SK-N-SH treated with all-trans-retinoic acid at 6 μM for 48 hours (cell line): ENCODE data around the gene MAP3K10.

ENCODE experiments used
- ATAC-seq: fragments of 200-7000 bp; cut with Tn5 transposase; 3 replicates; pipeline ENCODE4 v1.9.1; 2020; ENCODE audit warnings: mild to moderate bottlenecking, moderate library complexity
- ARNTL ChIP-seq: fragments of 450-650 bp; formaldehyde crosslinking; IDR thresholded peaks from 2 replicates; pipeline ENCODE4 v1.5.0; 2020; ENCODE audit warnings: low read depth, mild to moderate bottlenecking, moderate library complexity, borderline replicate concordance
- BACH2 ChIP-seq: fragments of 250-450 bp; sonication (Bioruptor Pico); IDR thresholded peaks from 2 replicates; pipeline ENCODE4 v1.9.0; 2021; ENCODE audit warnings: mild to moderate bottlenecking, borderline replicate concordance
- GLIS3 ChIP-seq: fragments of 250-450 bp; sonication (Bioruptor Pico); IDR thresholded peaks from 2 replicates; pipeline ENCODE4 v1.5.0; 2020; ENCODE audit warnings: mild to moderate bottlenecking, moderate library complexity
- ISL1 ChIP-seq: fragments of 250-450 bp; sonication (Bioruptor Pico); IDR thresholded peaks from 2 replicates; pipeline ENCODE4 v2.1.2; 2022; ENCODE audit warnings: mild to moderate bottlenecking, moderate library complexity
- OSR1 ChIP-seq: fragments of 250-450 bp; sonication (Bioruptor Pico); IDR thresholded peaks from 2 replicates; pipeline ENCODE4 v1.8.0; 2022; ENCODE audit warnings: moderate library complexity, mild to moderate bottlenecking, inconsistent platforms
- RARB ChIP-seq: fragments of 250-450 bp; sonication (Bioruptor Pico); IDR thresholded peaks from 2 replicates; pipeline ENCODE4 v1.8.0; 2021; ENCODE audit warnings: mild to moderate bottlenecking, moderate library complexity
- SNAI2 ChIP-seq: fragments of 250-450 bp; sonication (Bioruptor Pico); IDR thresholded peaks from 2 replicates; pipeline ENCODE4 v1.5.0; 2020; ENCODE audit warnings: mild to moderate bottlenecking, moderate library complexity
- TCF4 ChIP-seq: fragments of 250-450 bp; sonication (Bioruptor Pico); IDR thresholded peaks from 2 replicates; pipeline ENCODE4 v1.8.0; 2021; ENCODE audit warnings: mild to moderate bottlenecking, moderate library complexity, borderline replicate concordance
- TOX ChIP-seq: fragments of 250-450 bp; sonication (Bioruptor Pico); IDR thresholded peaks from 2 replicates; pipeline ENCODE4 v1.8.0; 2021; ENCODE audit warnings: mild to moderate bottlenecking, moderate library complexity, borderline replicate concordance
- ZC3H10 ChIP-seq: fragments of 250-450 bp; sonication (Bioruptor Pico); IDR thresholded peaks from 2 replicates; pipeline ENCODE4 v1.5.1; 2021; ENCODE audit warnings: mild to moderate bottlenecking, moderate library complexity
- ZFP3 ChIP-seq: fragments of 250-450 bp; sonication (Bioruptor Pico); IDR thresholded peaks from 2 replicates; pipeline ENCODE4 v1.5.0; 2020; ENCODE audit warnings: mild to moderate bottlenecking, moderate library complexity
- ZFP30 ChIP-seq: fragments of 450-650 bp; formaldehyde crosslinking; IDR thresholded peaks from 2 replicates; pipeline ENCODE4 v1.5.0; 2022; ENCODE audit warnings: mild to moderate bottlenecking, moderate library complexity
- ZNF565 ChIP-seq: fragments of 450-650 bp; formaldehyde crosslinking; conservative IDR thresholded peaks from 2 replicates; pipeline ENCODE4 v1.5.0; 2020; ENCODE audit warnings: low read depth, mild to moderate bottlenecking, moderate library complexity
- ZNF70 ChIP-seq: fragments of 450-650 bp; formaldehyde crosslinking; IDR thresholded peaks from 2 replicates; pipeline ENCODE4 v1.5.0; 2020; ENCODE audit warnings: mild to moderate bottlenecking, moderate library complexity
- TF ChIP-seq, protein P1 (sequence below): fragments of 250-450 bp; sonication (Bioruptor Pico); IDR thresholded peaks from 2 replicates; pipeline ENCODE4 v1.8.0; 2021; ENCODE audit warnings: low read depth, mild to moderate bottlenecking, moderate library complexity, borderline replicate concordance
- TF ChIP-seq, protein P2 (sequence below): fragments of 250-450 bp; sonication (Bioruptor Pico); IDR thresholded peaks from 2 replicates; pipeline ENCODE4 v1.5.0; 2020; ENCODE audit warnings: mild to moderate bottlenecking, moderate library complexity
- TF ChIP-seq, protein P3 (sequence below): fragments of 250-450 bp; sonication (Bioruptor Pico); IDR thresholded peaks from 2 replicates; pipeline ENCODE4 v1.8.0; 2020; ENCODE audit warnings: mild to moderate bottlenecking, moderate library complexity, borderline replicate concordance
- TF ChIP-seq, protein P4 (sequence below): fragments of 250-450 bp; sonication (Bioruptor Pico); IDR thresholded peaks from 2 replicates; pipeline ENCODE4 v1.5.1; 2021; ENCODE audit warnings: mild to moderate bottlenecking, moderate library complexity
- TF ChIP-seq, protein P5 (sequence below): fragments of 250-450 bp; sonication (Bioruptor Pico); IDR thresholded peaks from 2 replicates; pipeline ENCODE4 v1.5.1; 2020; ENCODE audit warnings: low read depth, mild to moderate bottlenecking, moderate library complexity

The MAP3K10 gene

DNA sequence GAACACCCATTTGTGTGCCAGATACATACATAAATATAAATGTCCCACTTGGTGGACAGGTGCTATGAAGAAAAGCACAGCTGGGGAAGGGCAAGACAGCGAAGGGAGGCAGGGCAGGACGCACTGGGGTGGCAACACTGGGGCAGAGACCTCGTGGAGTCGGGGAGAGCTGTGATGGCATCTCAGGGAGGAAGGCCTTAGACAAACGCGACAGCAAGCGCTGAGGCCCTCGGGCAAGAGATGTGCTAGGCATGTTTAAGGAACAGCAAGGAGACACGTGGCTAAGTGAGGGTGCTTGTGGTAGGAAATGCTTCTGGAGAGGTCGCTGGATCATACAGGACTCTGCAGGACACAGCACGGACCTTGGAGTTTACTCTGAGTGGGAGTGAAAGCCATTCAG, 58.6 kb downstream of the MAP3K10 start:
- no peak for ATAC-seq
- TF ChIP-seq, protein P1, sequence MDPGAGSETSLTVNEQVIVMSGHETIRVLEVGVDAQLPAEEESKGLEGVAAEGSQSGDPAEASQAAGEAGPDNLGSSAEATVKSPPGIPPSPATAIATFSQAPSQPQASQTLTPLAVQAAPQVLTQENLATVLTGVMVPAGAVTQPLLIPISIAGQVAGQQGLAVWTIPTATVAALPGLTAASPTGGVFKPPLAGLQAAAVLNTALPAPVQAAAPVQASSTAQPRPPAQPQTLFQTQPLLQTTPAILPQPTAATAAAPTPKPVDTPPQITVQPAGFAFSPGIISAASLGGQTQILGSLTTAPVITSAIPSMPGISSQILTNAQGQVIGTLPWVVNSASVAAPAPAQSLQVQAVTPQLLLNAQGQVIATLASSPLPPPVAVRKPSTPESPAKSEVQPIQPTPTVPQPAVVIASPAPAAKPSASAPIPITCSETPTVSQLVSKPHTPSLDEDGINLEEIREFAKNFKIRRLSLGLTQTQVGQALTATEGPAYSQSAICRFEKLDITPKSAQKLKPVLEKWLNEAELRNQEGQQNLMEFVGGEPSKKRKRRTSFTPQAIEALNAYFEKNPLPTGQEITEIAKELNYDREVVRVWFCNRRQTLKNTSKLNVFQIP (CRISPR knock-in tag) = no peak

DNA sequence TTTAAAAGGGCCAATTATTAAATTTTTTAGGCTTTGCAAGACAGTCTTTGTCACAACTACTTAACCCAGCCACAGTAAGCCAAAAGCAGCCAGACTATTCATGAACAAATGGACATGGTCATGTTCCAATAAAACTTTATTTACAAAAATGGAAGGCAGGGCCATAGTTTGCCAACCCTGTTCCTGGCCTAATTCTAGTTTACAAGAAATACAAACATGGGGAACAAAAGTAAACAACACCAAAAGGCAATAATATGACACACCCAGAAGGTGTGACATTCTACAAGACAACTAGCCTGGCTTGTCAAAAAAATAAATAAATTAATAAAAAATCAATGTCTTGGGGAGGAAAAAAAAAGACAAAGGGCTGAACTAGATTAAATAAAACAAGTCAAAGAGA, 60.0 kb downstream of the MAP3K10 start:
- ATAC-seq = no peak
- no peak for TF ChIP-seq ZNF70 (CRISPR knock-in tag)
- TF ChIP-seq BACH2 (CRISPR knock-in tag) = no peak
- TF ChIP-seq ZNF565 (CRISPR knock-in tag) = no peak
- no peak for TF ChIP-seq SNAI2 (CRISPR knock-in tag)
- no peak for TF ChIP-seq ISL1
- no peak for TF ChIP-seq ZC3H10 (CRISPR knock-in tag)
- TF ChIP-seq, protein P2, sequence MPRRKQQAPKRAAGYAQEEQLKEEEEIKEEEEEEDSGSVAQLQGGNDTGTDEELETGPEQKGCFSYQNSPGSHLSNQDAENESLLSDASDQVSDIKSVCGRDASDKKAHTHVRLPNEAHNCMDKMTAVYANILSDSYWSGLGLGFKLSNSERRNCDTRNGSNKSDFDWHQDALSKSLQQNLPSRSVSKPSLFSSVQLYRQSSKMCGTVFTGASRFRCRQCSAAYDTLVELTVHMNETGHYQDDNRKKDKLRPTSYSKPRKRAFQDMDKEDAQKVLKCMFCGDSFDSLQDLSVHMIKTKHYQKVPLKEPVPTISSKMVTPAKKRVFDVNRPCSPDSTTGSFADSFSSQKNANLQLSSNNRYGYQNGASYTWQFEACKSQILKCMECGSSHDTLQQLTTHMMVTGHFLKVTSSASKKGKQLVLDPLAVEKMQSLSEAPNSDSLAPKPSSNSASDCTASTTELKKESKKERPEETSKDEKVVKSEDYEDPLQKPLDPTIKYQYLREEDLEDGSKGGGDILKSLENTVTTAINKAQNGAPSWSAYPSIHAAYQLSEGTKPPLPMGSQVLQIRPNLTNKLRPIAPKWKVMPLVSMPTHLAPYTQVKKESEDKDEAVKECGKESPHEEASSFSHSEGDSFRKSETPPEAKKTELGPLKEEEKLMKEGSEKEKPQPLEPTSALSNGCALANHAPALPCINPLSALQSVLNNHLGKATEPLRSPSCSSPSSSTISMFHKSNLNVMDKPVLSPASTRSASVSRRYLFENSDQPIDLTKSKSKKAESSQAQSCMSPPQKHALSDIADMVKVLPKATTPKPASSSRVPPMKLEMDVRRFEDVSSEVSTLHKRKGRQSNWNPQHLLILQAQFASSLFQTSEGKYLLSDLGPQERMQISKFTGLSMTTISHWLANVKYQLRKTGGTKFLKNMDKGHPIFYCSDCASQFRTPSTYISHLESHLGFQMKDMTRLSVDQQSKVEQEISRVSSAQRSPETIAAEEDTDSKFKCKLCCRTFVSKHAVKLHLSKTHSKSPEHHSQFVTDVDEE = no peak
- TF ChIP-seq, protein P3, sequence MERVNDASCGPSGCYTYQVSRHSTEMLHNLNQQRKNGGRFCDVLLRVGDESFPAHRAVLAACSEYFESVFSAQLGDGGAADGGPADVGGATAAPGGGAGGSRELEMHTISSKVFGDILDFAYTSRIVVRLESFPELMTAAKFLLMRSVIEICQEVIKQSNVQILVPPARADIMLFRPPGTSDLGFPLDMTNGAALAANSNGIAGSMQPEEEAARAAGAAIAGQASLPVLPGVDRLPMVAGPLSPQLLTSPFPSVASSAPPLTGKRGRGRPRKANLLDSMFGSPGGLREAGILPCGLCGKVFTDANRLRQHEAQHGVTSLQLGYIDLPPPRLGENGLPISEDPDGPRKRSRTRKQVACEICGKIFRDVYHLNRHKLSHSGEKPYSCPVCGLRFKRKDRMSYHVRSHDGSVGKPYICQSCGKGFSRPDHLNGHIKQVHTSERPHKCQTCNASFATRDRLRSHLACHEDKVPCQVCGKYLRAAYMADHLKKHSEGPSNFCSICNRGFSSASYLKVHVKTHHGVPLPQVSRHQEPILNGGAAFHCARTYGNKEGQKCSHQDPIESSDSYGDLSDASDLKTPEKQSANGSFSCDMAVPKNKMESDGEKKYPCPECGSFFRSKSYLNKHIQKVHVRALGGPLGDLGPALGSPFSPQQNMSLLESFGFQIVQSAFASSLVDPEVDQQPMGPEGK (CRISPR knock-in tag) = no peak
- no peak for TF ChIP-seq ARNTL (CRISPR knock-in tag)
- no peak for TF ChIP-seq TCF4 (CRISPR knock-in tag)
- no peak for TF ChIP-seq RARB (CRISPR knock-in tag)
- TF ChIP-seq TOX (CRISPR knock-in tag) = no peak
- TF ChIP-seq, protein P1 (CRISPR knock-in tag) = no peak
- no peak for TF ChIP-seq ZFP30
- TF ChIP-seq, protein P4, sequence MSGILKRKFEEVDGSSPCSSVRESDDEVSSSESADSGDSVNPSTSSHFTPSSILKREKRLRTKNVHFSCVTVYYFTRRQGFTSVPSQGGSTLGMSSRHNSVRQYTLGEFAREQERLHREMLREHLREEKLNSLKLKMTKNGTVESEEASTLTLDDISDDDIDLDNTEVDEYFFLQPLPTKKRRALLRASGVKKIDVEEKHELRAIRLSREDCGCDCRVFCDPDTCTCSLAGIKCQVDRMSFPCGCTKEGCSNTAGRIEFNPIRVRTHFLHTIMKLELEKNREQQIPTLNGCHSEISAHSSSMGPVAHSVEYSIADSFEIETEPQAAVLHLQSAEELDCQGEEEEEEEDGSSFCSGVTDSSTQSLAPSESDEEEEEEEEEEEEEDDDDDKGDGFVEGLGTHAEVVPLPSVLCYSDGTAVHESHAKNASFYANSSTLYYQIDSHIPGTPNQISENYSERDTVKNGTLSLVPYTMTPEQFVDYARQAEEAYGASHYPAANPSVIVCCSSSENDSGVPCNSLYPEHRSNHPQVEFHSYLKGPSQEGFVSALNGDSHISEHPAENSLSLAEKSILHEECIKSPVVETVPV (CRISPR knock-in tag) = no peak

DNA sequence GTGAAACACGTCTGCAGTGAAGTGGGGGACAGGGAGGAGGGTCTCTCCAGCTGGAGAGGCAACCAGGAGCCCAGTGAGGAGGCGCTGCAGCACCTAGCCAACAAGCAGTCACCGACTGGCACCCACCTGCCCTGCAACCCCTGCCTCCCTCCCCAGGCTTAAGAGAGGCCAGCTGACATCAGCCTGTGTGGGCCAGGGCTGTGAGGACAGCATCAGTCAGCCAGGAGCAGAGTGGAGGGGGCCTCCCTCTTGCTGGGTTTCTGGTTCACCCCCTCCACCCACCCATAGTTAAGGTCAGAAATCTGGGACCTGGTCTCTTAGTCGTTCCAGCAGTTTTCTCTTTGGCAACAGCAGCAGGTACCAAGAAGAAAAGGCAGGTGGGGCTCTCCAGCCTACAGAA, 60.8 kb downstream of the MAP3K10 start:
- no peak for ATAC-seq
- TF ChIP-seq ZNF565 (CRISPR knock-in tag) (no peak), ZC3H10 (CRISPR knock-in tag) (no peak), GLIS3 (CRISPR knock-in tag) (no peak), OSR1 (CRISPR knock-in tag) (no peak), ZFP3 (CRISPR knock-in tag) (no peak), ISL1 (no peak), TOX (CRISPR knock-in tag) (no peak), RARB (CRISPR knock-in tag) (no peak)
- TF ChIP-seq, protein P3 (CRISPR knock-in tag) = no peak
- TF ChIP-seq, protein P2 = no peak
- TF ChIP-seq, protein P5, sequence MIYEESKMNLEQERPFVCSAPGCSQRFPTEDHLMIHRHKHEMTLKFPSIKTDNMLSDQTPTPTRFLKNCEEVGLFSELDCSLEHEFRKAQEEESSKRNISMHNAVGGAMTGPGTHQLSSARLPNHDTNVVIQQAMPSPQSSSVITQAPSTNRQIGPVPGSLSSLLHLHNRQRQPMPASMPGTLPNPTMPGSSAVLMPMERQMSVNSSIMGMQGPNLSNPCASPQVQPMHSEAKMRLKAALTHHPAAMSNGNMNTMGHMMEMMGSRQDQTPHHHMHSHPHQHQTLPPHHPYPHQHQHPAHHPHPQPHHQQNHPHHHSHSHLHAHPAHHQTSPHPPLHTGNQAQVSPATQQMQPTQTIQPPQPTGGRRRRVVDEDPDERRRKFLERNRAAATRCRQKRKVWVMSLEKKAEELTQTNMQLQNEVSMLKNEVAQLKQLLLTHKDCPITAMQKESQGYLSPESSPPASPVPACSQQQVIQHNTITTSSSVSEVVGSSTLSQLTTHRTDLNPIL (CRISPR knock-in tag) = no peak
- TF ChIP-seq, protein P4 (CRISPR knock-in tag) = no peak
